ENCODE measurements around the gene KIAA0825.
"Not testable (repeated sequence)": the region's sequence is repeated elsewhere in the genome, so short reads cannot be mapped to it uniquely, and the experiment has no call there.

Gene KIAA0825

GRCh38 chr5:94577466-94578245 lies 40.7 kb downstream of the KIAA0825 start:
- no peak for DNase-seq (ENCODE audit: low read depth in 1 of 2, low spot score in 1 of 2)

DNA sequence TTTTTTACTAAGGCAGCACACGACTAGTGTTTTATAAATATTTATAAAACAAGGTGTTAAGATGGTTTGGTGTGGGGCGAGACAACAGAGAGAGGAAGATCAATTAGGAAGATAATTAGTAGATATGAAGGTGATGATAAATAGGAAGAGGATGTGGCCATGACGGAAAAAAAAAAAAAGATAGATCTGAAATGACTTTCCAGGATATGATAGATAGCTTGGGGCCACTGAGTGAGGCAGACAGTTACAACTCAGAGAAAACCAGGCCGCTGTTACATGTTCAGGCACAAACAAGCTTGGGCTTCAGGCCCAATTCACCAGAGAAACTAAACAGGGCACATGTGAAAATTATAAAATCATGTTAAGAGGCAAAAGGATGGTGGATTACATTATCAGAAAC lies 43.2 kb downstream of the KIAA0825 start:
- DNase-seq (ENCODE audit: low read depth in 1 of 2, low spot score in 1 of 2) = no peak

- DNase-seq (ENCODE audit: low read depth in 1 of 2, low spot score in 1 of 2) = not testable (repeated sequence)
These were observed 45.1 kb downstream of the KIAA0825 start for GRCh38 chr5:94573349-94573748.

GRCh38 chr5:94571415-94571814 lies 47.0 kb downstream of the KIAA0825 start:
- no peak for DNase-seq (ENCODE audit: low read depth in 1 of 2, low spot score in 1 of 2)

GRCh38 chr5:94564812-94565211 lies 53.6 kb downstream of the KIAA0825 start:
- no peak for DNase-seq (ENCODE audit: low read depth in 1 of 2, low spot score in 1 of 2)

DNA sequence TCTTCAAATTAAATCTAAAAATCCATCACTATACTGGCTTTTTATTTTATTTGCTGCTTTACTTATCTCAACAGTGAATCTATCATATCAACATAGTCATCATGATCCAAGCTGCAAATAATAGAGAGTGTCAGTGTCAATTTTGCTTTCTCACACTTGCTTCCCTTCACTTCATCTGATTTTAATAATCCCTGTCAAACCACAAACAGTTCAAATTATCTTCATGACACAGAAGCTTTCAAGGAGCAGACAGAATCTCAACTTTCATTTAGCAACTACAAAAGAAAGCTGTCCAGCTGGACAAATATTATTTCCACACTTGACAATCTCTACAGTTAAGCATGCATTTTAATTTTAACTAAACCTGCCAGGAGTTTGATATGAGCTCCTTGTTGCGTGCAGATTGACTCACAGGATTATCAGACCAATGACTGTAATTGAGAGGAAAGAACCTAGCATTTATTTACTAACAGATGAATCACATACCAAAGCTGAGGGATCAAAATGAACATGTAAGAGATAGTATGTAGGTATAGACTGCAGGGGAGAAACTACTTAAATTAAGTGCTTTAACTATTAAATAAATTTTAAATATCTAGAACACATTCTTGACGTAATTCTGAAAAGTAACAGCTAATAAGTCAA lies 56.0 kb downstream of the KIAA0825 start:
- DNase-seq (ENCODE audit: low read depth in 1 of 2, low spot score in 1 of 2) = no peak

DNA sequence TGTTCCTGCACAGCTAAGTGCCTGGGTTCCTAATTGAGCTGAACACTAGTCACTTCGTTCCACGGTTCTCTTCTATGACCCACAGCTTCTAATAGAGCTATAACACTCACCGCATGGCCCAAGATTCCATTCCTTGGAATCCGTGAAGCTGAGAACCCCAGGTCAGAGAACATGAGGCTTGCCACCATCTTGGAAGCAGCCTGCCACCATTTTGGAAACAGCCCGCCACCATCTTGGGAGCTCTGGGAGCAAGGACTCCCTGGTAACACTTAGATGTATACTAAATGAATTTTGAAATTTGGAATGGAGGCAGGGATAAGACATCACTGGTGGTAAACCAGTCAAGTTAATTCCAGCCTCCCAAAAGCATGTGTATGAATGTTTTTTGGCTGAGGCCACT lies 60.4 kb downstream of the KIAA0825 start:
- no peak for DNase-seq (ENCODE audit: low read depth in 1 of 2, low spot score in 1 of 2)

DNA sequence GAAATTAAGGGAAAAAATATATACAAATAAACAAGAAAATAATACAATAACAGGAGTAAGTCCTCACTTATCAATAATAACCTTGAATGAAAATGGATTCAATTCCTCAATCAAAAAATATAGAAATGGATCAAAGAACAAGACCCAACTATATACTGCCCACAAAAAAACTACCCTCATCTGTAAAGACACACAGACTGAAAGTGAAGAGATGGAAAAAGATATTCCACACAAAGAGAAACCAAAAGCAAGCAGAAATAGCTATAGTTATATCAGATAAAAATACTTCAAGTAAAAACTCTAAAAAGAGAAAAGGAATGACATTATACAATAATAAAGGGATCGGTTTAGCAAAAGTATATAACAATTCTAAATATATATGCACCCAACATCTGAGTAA lies 66.5 kb downstream of the KIAA0825 start:
- DNase-seq (ENCODE audit: low read depth in 1 of 2, low spot score in 1 of 2) = no peak

GRCh38 chr5:94545870-94546625 lies 72.4 kb downstream of the KIAA0825 start:
- no peak for DNase-seq (ENCODE audit: low read depth in 1 of 2, low spot score in 1 of 2)

DNA sequence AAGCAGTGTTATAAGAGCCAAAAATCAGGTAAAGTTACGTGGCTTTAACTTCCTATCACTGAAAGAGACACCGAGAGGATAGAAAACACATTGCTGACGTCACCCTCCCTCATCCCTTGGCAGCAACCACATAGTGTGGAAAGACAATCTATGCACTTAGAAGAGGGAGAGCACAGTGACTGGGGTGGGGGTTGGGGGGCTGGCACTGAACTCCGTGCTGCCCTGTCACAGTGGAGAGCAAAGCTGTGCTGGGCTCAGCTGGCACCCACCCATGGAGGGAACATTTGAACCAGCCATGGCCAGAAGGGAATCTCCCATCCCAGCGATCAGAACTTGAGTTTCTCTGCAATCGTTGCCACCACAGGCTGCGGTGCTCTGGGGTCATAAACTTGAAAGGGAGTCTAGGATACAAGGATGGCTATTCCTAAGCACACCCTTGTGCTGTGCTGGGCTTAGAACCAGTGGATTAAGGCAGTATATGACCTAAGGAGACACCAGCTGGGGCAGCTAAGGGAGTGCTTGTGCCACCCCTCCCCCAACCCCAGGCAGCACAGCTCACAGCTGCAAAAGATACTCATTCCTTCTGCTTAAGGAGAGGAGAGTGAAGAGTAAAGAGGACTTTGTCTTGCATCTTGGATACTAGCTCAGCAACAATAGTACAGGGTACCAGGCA lies 73.4 kb downstream of the KIAA0825 start:
- DNase-seq (ENCODE audit: low read depth in 1 of 2, low spot score in 1 of 2) = no peak

DNA sequence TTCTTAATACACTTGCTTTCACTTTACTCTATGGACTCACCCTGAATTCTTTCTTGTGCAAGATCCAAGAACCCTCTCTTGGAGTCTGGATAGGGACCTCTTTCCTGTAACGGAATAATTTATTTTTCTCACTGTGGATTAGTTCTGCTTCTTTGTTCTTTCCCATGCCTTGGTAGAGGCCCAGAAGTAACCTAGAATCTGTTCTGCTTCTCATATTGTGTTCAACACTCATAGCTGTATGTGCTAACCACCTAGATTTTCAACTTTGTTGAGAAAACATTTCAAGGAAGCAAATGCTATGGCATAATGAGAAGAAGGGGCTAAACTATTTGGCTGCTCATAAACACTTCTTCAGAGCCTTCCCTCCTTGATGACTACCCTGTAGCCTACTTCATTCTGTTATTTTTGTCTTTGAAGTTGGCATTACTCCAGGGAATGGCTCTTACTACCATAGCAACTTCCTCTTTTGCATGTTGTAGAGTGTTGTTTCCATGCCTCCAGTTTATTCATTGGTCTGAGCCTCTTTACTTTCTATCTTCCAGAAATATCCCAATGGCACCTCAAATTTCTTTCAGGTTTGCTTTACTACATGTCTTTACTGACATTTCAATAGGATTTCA lies 74.3 kb downstream of the KIAA0825 start:
- no peak for DNase-seq (ENCODE audit: low read depth in 1 of 2, low spot score in 1 of 2)

DNA sequence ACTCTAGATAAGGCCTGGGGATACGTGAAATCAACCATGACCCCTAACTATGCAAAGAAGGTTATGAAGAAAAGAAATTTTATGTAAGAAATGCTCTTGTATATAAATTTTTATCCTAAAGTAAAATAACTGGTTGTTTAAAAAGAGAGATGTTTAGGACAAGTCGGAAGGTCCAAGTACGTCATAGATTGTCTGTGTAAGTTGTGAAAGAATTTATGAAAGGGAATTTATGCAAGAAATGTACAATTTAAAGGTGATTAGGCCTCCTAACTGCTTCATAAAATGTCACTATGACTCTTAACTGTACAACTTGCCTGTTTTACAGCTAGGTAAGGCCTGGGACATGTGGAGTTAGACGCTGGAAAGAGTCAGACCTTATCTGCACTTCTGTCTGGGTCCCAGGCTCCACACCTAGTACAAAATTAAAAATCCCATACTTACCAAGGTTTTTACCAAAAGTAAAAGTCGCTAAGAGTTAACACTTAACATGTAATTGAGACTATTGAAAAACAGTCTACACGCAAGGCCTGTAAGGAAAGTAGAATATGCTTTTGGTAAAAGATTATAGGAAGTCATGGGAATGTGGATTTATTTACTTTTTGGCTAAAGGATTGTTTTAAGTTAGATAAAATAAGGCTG lies 77.4 kb downstream of the KIAA0825 start:
- DNase-seq (ENCODE audit: low read depth in 1 of 2, low spot score in 1 of 2) = no peak

GRCh38 chr5:94538260-94538659 lies 80.1 kb downstream of the KIAA0825 start:
- no peak for DNase-seq (ENCODE audit: low read depth in 1 of 2, low spot score in 1 of 2)

DNA sequence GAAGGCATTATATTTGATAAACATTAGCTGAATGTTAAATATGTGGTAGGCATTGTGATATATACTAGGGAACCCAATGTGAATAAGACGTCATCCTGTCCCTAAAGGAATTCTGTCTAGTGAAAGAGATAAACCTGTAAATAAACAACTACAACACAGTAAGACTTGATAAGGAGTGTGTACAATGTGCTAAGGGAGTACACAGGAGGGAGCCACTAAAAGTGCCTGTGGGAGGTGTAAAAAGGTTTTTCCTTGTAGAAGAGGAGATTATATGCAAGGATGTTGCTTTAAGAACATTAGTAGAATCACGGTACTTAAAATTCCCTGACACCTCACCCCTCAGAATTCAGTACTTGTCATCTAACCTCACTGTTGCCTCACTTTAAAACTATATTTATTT lies 91.7 kb downstream of the KIAA0825 start:
- DNase-seq (ENCODE audit: low read depth in 1 of 2, low spot score in 1 of 2) = no peak

GRCh38 chr5:94524841-94525697 lies 93.3 kb downstream of the KIAA0825 start:
- DNase-seq (ENCODE audit: low read depth in 1 of 2, low spot score in 1 of 2) = no peak

DNA sequence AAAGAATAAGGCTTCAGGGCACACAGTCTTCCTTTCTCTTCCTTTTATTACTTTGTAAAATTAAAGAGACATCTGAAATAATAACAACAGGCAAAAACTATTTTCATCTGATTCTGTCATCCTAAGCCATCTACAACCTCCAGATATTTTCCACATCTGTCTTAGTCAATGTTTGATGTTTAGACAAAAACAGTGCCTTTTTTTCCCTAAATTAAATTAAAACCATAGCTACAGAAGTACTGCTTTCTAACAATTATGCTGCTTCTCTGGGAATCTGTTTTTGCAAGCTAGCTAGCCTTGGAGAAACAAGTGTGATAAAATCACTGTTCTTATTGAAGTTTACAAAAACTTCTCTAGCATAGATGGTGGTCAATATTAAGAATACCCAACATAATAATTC lies 95.4 kb downstream of the KIAA0825 start:
- no peak for DNase-seq (ENCODE audit: low read depth in 1 of 2, low spot score in 1 of 2)

GRCh38 chr5:94522117-94522516 lies 96.3 kb downstream of the KIAA0825 start:
- DNase-seq (ENCODE audit: low read depth in 1 of 2, low spot score in 1 of 2) = no peak

DNA sequence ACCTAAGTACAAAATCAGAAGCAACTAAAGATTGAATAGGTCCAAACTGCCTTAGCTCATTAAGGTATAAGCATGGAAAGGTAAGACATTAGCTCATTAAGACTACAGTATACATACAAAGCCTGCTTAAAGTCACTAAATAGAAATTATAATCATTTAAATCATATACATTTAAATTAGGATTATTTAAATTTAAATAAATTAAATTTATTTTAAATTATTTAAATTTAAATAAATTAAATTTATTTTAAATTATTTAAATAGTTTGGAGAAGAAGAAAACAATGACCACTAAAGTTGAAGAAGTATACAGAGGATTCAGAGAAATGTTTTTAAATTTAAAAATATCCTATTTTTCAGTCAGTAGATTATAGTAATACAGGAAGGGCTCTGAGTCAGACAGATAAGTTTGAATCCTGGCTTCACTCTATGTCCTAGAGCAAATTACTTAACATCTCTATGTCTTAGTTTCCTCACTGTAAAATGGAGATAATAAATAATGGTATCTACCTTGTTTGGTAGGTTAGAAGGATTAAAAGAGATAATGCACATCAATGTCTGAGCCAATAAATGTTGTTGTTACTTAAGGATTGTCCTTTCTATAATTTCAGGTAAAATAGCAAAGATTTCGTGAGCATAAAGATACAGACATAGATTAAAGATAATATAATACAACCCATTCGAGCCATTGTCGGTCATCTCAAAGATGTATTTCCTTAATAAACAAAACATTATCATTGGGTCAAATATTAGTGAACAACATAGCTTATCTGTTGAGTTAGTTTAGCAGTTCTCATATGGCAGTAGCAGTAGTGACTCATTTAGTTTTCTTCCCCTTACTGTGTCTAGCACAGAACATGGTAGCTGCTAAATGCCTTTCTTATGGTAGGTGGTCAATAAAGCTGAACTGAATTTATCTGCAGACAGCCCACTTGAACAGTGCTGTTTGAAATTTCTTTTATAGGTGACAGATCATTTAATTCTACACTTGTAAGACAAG lies 100.6 kb downstream of the KIAA0825 start:
- DNase-seq (ENCODE audit: low read depth in 1 of 2, low spot score in 1 of 2) = no peak
